ENCODE measurements around the gene CA10.

GRCh38 chr17:51913491-51914205, 244.9 kb downstream of the CA10 start:
- TF ChIP-seq, protein P1, sequence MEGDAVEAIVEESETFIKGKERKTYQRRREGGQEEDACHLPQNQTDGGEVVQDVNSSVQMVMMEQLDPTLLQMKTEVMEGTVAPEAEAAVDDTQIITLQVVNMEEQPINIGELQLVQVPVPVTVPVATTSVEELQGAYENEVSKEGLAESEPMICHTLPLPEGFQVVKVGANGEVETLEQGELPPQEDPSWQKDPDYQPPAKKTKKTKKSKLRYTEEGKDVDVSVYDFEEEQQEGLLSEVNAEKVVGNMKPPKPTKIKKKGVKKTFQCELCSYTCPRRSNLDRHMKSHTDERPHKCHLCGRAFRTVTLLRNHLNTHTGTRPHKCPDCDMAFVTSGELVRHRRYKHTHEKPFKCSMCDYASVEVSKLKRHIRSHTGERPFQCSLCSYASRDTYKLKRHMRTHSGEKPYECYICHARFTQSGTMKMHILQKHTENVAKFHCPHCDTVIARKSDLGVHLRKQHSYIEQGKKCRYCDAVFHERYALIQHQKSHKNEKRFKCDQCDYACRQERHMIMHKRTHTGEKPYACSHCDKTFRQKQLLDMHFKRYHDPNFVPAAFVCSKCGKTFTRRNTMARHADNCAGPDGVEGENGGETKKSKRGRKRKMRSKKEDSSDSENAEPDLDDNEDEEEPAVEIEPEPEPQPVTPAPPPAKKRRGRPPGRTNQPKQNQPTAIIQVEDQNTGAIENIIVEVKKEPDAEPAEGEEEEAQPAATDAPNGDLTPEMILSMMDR (IDR thresholded peaks at IDR 0.05): no peak
- TF ChIP-seq POLR2A (IDR thresholded peaks at IDR 0.05): no peak

All from right lobe of liver (tissue), 4 donors.